Caco-2 (cell line): ENCODE results near the gene CTNND2. TPM values are rescaled to one million over a fixed set of nuclear protein-coding genes. Genes with fewer than 3 reads are reported as not detected.

Source experiments
- BruUV-seq: library from RNA; stranded (reverse); fragments of 400-500 nt; replicated peaks from 2 replicates; lab custom pipeline; 2021; lab: Mats Ljungman, UMichigan
- CTCF ChIA-PET: fragments of 300-600 bp; sonication (Branson Sonifier 250); formaldehyde crosslinking; loops from one replicate; lab custom pipeline; 2022; ENCODE audit warnings: antibody characterized with exemption; lab: Charles Lee
- POLR2A ChIA-PET: fragments of 300-600 bp; sonication (Branson Sonifier 250); formaldehyde crosslinking; loops from one replicate; lab custom pipeline; 2022; ENCODE audit warnings: antibody characterized with exemption; lab: Charles Lee
- DNase-seq, 2 experiments: peaks; one replicate each; pipeline versions ENCODE4 v3.0.0 to v3.0.0-alpha.2; 2020 to 2022
- H3K27me3 ChIP-seq: replicated peaks from 2 replicates; pipeline ENCODE4 v1.6.0; 2011; ENCODE audit warnings: low read length; ENCODE audit not compliant: control insufficient read depth, insufficient read depth
- H3K36me3 ChIP-seq: 2 replicates; pipeline ENCODE4 v1.5.1; 2011; ENCODE audit warnings: low read length; ENCODE audit not compliant: control insufficient read depth, insufficient read depth
- H3K4me1 ChIP-seq: fragments of 250-450 bp; sonication (Bioruptor Pico); 2 replicates; pipeline ENCODE4 v1.5.1; 2020; ENCODE audit warnings: mild to moderate bottlenecking
- H3K4me3 ChIP-seq: 2 replicates; pipeline ENCODE4 v1.5.1; 2011; ENCODE audit warnings: low read depth, mild to moderate bottlenecking, control low read depth, low read length
- H3K9me3 ChIP-seq: fragments of 250-450 bp; sonication (Bioruptor Pico); 2 replicates; pipeline ENCODE4 v1.5.1; 2020; ENCODE audit warnings: mild to moderate bottlenecking, moderate library complexity
- H3K27ac Mint-ChIP-seq: one replicate; pipeline ENCODE4 v1.8.0; 2022; ENCODE audit warnings: mixed read lengths; ENCODE audit not compliant: unreplicated experiment
- H3K27me3 Mint-ChIP-seq: one replicate; pipeline ENCODE4 v1.8.0; 2022; ENCODE audit warnings: mixed read lengths; ENCODE audit not compliant: insufficient read depth, unreplicated experiment
- H3K36me3 Mint-ChIP-seq: one replicate; pipeline ENCODE4 v1.8.0; 2022; ENCODE audit warnings: mild to moderate bottlenecking, mixed read lengths; ENCODE audit not compliant: insufficient read depth, unreplicated experiment
- H3K4me1 Mint-ChIP-seq: one replicate; pipeline ENCODE4 v1.8.0; 2022; ENCODE audit warnings: low read depth, mixed read lengths; ENCODE audit not compliant: unreplicated experiment
- H3K4me3 Mint-ChIP-seq: one replicate; pipeline ENCODE4 v1.8.0; 2022; ENCODE audit warnings: mild to moderate bottlenecking, moderate library complexity, mixed read lengths; ENCODE audit not compliant: unreplicated experiment
- H3K9me3 Mint-ChIP-seq: one replicate; pipeline ENCODE4 v1.8.0; 2022; ENCODE audit warnings: mixed read lengths; ENCODE audit not compliant: unreplicated experiment
- CTCF ChIP-seq, 2 experiments: fragments of 200-600 bp in 1 of 2; IDR thresholded peaks; 1 replicate in 1 of 2; 2 replicates in 1 of 2; pipeline versions ENCODE4 v1.5.1 to v1.8.0; 2011 to 2022; ENCODE audit warnings: antibody characterized with exemption in 1 of 2, control low read depth in 1 of 2, inconsistent platforms in 1 of 2, low read depth in 1 of 2, low read length in 1 of 2, mild to moderate bottlenecking in 1 of 2, moderate library complexity in 1 of 2; ENCODE audit not compliant: insufficient read depth in 1 of 2, severe bottlenecking in 1 of 2, unreplicated experiment in 1 of 2
- intact Hi-C: fragments of 100-400 bp; cut with micrococcal nuclease; formaldehyde crosslinking; loops from one replicate; pipeline ENCODE4 v1.10.0; 2022; ENCODE audit not compliant: unreplicated experiment
- total RNA-seq: library from RNA; stranded (reverse); gene quantifications from 2 replicates; pipeline ENCODE4 v1.2.3, GENCODE V29; 2022

The CTNND2 gene
- total RNA-seq, 1 experiment from 2014 or later, result 0.32 TPM

DNA sequence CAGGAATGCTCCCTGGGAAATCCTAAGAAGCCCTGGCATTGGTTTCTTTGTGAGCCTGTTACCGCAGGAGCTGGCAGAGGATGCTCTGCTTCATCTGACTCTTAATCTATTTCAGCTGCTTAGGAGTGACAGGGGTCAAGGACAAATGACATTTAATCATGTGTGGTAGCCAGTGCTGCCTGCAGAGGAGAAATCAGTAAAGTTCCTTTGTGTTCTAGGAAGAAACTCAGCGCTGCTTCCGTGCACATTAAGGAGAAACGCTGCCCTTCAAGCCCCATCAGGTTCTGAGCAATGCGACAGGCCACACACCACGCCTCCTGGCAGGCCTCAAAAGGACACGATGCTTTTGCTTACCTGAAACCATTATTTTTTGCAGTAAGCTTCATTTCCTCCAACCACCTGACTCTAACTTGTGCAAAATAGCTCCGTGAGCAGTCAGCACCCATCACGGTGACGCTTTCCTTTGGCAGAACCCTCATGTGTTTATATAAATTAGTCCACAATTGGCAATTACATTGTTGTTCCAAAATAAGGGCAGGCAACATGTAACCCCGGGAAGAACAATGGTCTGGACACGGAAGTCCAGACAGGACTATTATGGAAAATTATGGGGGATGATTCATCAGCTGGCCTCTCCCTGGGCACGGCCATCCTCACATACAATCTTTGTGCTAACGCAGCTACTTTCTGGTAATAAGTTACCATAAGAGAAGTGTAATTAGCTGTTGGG lies 755.3 kb downstream of the CTNND2 start:
- no peak overlapping the region for H3K4me3 Mint-ChIP-seq
- H3K36me3 ChIP-seq, result no peaks in the 10 kb centered on the region
- intact Hi-C loops, result no loop called here
- no peaks in the 10 kb centered on the region for H3K9me3 Mint-ChIP-seq
- H3K27me3 Mint-ChIP-seq, result peaks cover 21% of the 10 kb centered on the region
- H3K4me1 Mint-ChIP-seq, result no peaks in the 10 kb centered on the region
- DNase-seq, result no peak
- H3K4me1 ChIP-seq, result no peaks in the 10 kb centered on the region
- no peak overlapping the region for H3K27ac Mint-ChIP-seq
- no peak overlapping the region for H3K4me3 ChIP-seq
- BruUV-seq, result no TSS peak
- no peaks in the 10 kb centered on the region for H3K36me3 Mint-ChIP-seq
- POLR2A ChIA-PET, result no interaction called here
- TF ChIP-seq CTCF (IDR thresholded peaks at IDR 0.05; ENCODE audit: insufficient read depth in 1 of 2, low read depth in 1 of 2, low read length in 1 of 2, severe bottlenecking in 1 of 2, unreplicated experiment in 1 of 2), result no peak
- H3K9me3 ChIP-seq, result no peaks in the 10 kb centered on the region
- no peaks in the 10 kb centered on the region; the same call in 1 of the 2 replicates for H3K27me3 ChIP-seq
- CTCF ChIA-PET, result no interaction called here

DNA sequence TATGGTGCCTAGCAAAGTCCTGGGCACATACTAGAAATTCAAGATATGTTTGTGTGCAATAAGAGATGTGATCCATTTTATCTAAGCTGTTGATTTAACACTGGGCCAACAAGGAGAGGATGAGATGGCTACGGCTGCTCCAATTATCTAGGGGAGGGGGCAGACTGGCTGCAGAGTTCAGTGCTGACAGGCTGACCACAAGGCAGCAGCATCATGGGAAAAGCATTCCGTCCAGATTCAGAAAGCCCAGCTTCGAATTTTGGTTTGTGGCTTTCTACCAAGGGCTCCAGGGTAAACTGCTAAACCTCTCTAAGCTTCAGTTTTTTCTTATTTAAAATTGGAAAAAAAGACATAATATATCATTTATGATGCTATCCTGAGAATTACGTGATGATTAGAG lies 758.1 kb downstream of the CTNND2 start:
- Mint-ChIP-seq H3K27me3 (peaks cover 21% of the 10 kb centered on the region), H3K4me3 (no peak overlapping the region), H3K27ac (no peak overlapping the region), H3K4me1 (no peaks in the 10 kb centered on the region), H3K9me3 (no peaks in the 10 kb centered on the region), H3K36me3 (no peaks in the 10 kb centered on the region)
- no peak for DNase-seq
- H3K27me3 ChIP-seq, result no peaks in the 10 kb centered on the region
- H3K36me3 ChIP-seq, result no peaks in the 10 kb centered on the region
- ChIA-PET POLR2A (no interaction called here), CTCF (interaction anchor here (1.1 kb wide), 1 partner anchor 8 kb away, joined by 3 read pairs; no protein-coding TSS in a partner anchor)
- H3K4me1 ChIP-seq, result no peaks in the 10 kb centered on the region
- H3K4me3 ChIP-seq, result no peak overlapping the region
- no TSS peak for BruUV-seq
- intact Hi-C loops, result no loop called here
- H3K9me3 ChIP-seq, result no peaks in the 10 kb centered on the region
- no peak for TF ChIP-seq CTCF (IDR thresholded peaks at IDR 0.05; ENCODE audit: insufficient read depth in 1 of 2, low read depth in 1 of 2, low read length in 1 of 2, severe bottlenecking in 1 of 2, unreplicated experiment in 1 of 2)

- Histone ChIP-seq H3K27me3 (no peaks in the 10 kb centered on the region), H3K4me3 (no peak overlapping the region), H3K9me3 (no peaks in the 10 kb centered on the region), H3K36me3 (no peaks in the 10 kb centered on the region), H3K4me1 (no peaks in the 10 kb centered on the region)
- no peaks in the 10 kb centered on the region for H3K4me1 Mint-ChIP-seq
- H3K36me3 Mint-ChIP-seq, result no peaks in the 10 kb centered on the region
- DNase-seq, result no peak
- intact Hi-C loops, result no loop called here
- no peaks in the 10 kb centered on the region for H3K9me3 Mint-ChIP-seq
- BruUV-seq, result no TSS peak
- H3K4me3 Mint-ChIP-seq, result no peak overlapping the region
- TF ChIP-seq CTCF (IDR thresholded peaks at IDR 0.05; ENCODE audit: insufficient read depth in 1 of 2, low read depth in 1 of 2, low read length in 1 of 2, severe bottlenecking in 1 of 2, unreplicated experiment in 1 of 2), result no peak
- POLR2A ChIA-PET, result no interaction called here
- H3K27ac Mint-ChIP-seq, result no peak overlapping the region
- CTCF ChIA-PET, result no interaction called here
- peaks cover 22% of the 10 kb centered on the region for H3K27me3 Mint-ChIP-seq
These were observed 760.6 kb downstream of the CTNND2 start for GRCh38 chr5:11143456-11144267.
